HG03196 (cell line): ENCODE results near the gene DCAF8L1.
"Not testable (repeated sequence)": the region's sequence is repeated elsewhere in the genome, so short reads cannot be mapped to it uniquely, and the experiment has no call there.

Source experiments
- ATAC-seq: cut with Tn5 transposase; IDR thresholded peaks from one replicate; pipeline ENCODE4 v1.9.1; 2021; ENCODE audit not compliant: unreplicated experiment

Gene DCAF8L1

DNA sequence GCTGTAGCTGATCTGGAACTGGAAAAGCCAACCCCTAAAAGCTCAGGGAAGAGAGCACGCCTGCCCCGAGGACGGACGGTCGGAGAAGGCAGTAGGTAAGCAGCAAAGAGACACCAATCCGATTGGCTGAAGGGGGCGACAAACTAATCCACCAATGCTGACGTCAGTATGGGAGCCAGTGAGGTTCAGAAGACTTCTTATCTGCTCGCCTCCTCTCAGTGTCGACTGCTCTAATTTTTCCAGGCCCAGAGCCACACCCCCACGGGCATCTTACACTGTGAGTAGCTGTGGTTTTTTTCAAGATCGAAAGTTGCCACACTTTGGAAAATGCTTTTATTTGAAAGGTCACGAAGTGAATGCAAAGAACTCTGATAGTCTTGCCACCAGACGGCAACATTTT, at the start of gene DCAF8L1:
Gene DCAF8L1, minus strand, starts transcription at position 101 of the 400 bp plus-strand sequence. CDS start 115 bp downstream, outside the sequence.
- no peak for ATAC-seq

GRCh38 chrX:28022371-28022770, 41.1 kb upstream of the DCAF8L1 start:
- ATAC-seq: no peak

- ATAC-seq: no peak
Observed at GRCh38 chrX:28016823-28017222, 35.6 kb upstream of the DCAF8L1 start.

GRCh38 chrX:28015993-28016392, 34.7 kb upstream of the DCAF8L1 start:
- no peak for ATAC-seq

DNA sequence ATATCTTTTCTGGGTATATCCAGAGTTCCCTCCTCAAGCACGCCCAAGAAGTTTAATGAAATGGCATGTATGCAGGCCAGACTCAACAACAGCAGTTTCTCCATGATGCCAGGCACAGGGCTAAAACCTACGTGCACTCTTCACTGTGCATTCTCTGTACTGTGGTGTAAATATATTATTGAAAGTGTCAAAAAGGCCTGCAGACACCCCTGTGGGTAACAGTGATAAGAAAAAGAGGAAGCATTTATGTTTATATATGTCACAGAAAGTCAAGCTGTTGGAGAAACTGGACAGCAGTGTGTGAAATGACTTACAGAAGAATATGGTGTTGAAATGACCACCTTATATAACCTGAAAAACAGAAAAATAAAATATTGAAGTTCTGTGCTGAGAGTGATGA, 29.6 kb upstream of the DCAF8L1 start:
- ATAC-seq: no peak

DNA sequence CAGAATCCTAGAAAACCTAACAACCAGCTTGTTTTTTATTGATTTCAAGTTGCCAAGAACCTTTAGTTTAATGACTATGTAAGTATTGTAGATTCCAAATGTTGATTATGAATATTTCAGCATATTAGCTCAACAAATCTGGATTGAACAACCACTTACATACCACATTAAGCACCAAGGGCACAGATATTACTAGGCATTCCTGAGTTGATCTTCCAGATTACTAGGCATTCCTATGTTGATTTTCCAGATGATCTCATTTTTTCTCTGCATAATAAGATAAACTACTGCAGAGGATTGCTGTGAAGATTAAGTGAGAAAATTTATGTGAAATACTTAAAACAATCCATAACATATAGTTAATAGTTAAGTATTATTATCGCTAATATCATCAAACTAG, 17.4 kb upstream of the DCAF8L1 start:
- ATAC-seq: no peak

GRCh38 chrX:27997622-27998021, 16.4 kb upstream of the DCAF8L1 start:
- ATAC-seq: no peak

- ATAC-seq: no peak
Observed at GRCh38 chrX:27996132-27996531, 14.9 kb upstream of the DCAF8L1 start.

DNA sequence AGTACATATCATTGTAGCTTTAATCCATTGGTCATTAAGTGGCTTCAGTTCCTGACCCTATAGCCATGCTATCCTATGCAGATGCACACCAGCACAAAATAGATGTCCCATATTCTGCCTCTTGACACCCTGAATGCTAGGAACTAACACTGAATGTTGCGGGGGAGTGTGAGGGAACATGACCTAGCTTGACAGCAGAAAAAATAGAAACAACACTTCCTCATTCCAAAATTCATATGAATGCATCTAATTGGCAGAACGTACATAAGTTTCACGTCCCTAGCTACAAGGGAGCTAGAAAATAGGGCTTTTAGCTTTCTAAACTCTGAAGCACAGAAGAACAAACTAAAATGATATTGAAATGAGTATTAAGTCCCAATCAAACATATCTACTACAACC, 14.4 kb upstream of the DCAF8L1 start:
- no peak for ATAC-seq

DNA sequence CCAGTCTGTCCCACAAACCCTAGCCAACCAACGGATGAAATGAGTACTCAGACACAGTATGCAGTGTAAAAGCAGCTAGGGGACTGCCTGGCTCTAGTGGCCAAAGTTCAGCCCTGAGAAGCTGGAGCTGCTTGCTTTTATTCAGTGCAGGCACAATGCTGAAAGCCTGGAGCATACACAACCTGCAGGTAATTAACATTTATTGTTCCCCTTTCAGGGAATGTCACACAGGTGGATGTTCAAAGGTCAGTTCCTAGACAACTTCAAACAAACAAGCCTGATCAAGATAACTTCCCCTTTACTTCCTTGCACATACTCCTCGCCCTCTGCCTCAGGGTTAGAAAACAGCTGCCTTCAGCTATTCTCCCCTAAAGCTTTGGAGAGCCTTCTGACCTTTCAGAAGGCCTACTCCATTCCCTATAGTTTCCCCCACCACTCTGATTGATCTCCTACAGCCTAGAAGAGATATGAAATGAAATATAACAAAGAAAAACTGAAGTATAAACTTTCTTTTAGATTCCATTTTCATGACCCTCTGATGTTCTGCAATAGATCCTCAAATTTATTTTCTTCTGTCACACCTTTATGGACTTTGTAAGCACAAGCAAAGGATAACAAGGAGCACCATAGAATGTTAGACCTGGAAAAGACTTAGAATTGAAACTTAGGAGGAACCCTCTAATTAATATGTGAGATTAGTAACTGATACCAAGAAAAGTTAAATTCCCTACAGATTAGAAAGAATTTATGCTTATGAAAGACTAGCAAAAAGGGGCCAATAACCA, 6.8 kb upstream of the DCAF8L1 start:
- ATAC-seq: no peak

GRCh38 chrX:27976934-27977333, 4.3 kb downstream of the DCAF8L1 start:
- ATAC-seq: not testable (repeated sequence)

DNA sequence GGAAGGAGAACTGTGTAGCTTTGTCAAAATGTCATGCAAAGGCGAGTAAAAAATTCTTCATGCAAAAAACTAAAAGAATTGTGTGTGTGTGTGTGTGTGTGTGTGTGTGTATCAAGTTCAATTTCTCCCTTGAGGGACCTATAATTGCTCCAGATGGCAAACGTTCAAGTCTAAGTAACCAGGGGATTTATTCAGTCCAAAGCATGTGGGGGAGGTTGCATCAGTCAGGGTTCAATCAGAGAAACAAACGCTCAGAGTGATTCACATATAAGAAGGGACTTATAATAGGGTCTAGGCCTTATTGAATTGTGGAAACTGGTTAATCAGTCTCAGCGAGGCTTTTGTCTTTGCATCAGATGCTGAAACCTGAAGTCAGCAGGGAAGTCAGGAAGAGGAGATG, 5.0 kb downstream of the DCAF8L1 start:
- no peak for ATAC-seq

- no peak for ATAC-seq
Observed at GRCh38 chrX:27968878-27969277, 12.4 kb downstream of the DCAF8L1 start.

DNA sequence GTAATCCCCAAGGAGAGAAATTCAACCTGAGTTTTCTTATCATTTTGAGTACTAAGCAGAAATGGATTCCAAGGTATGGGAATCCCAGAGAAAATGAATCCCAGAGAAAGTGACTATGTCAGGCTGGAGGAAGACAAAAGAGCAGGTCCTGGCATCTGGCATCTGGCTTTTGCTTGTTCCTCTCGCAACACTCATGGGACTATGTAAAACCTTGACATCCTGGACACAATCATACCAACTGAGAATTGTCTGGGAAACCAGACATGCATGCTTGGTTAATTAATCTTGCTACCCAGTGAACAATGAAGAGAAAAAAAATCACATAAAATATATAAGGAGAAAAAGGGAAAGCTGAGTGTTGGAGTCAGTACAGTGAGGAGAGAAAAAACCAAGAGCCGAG, 12.9 kb downstream of the DCAF8L1 start:
- no peak for ATAC-seq

GRCh38 chrX:27966955-27967354, 14.3 kb downstream of the DCAF8L1 start:
- ATAC-seq: no peak

DNA sequence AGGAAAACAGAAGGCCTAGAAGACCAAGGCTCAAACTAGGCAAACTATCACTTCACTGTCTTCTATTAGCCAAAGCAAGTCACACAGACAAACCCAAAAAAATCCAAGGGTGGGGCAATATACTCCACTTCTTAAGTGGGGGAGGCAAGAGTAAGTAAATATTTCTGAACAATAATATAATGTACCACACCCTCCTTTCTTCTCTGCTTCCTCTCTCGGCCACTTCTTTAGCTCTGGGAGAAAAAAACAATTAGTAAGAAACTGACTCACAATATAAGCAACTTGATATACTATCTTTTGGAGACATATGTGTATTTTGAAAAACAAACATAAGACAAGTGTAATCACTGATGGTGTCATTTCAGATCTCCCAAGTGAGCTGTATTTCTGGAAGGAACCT, 14.8 kb downstream of the DCAF8L1 start:
- no peak for ATAC-seq

- ATAC-seq: not testable (repeated sequence)
Observed at GRCh38 chrX:27965348-27965747, 15.9 kb downstream of the DCAF8L1 start.

DNA sequence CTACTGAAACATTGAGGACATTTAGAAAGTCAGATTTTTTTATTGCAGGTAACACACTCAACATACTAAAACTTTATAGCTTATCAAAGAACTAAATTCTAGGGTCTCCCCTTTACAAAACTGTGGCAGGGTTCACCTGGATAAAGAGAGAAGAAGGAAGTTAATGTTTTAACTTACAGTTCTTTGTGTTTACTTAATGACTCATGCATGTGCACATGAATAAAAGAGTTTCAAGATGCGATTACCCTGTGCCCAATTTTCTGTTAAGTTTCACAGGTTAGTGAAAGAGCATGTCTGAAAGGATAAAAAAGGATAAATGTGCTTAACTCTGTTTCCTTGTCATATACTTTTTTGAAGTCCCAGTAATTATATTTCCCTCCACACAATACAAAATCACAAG, 16.8 kb downstream of the DCAF8L1 start:
- no peak for ATAC-seq

DNA sequence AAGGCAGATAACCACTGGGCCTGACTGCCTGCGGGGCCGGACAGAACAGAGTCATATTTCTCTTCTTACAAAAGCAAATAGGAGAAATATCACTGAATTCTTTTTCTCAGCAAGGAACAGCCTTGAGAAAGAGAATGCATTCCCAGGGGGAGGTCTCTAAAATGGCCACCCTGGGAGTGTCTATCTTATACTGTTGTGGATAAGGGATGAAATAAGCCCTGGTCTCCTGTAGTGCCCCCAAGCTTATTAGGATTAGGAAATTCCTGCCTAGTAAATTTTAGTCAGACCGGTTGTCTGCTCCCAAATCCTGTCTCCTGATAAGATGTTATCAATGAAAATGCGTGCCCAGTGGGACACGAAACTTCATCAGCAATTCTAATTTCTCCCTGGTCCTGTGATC, 20.8 kb downstream of the DCAF8L1 start:
- not testable (repeated sequence) for ATAC-seq

- ATAC-seq: no peak
Observed at GRCh38 chrX:27953171-27953570, 28.1 kb downstream of the DCAF8L1 start.

- ATAC-seq: no peak
Observed at GRCh38 chrX:27933361-27933760, 47.9 kb downstream of the DCAF8L1 start.
